VCaP (cell line): ENCODE data around the gene CNFN.

Source experiments
- H3K27ac ChIP-seq: fragments of 450-650 bp; 2 replicates; pipeline ENCODE4 v1.5.1; 2017
- CTCF ChIP-seq: fragments of 450-650 bp; conservative IDR thresholded peaks from 2 replicates; pipeline ENCODE4 v1.5.1; 2017; ENCODE audit warnings: mild to moderate bottlenecking, moderate library complexity

The CNFN gene

GRCh38 chr19:42355896-42356295, 34.2 kb downstream of the CNFN start:
- no peak overlapping the region for H3K27ac ChIP-seq
- no peak for TF ChIP-seq CTCF

GRCh38 chr19:42353341-42354015, 36.6 kb downstream of the CNFN start:
- H3K27ac ChIP-seq, result no peak overlapping the region
- TF ChIP-seq CTCF, result no peak

GRCh38 chr19:42352301-42353259, 37.5 kb downstream of the CNFN start:
- no peak overlapping the region for H3K27ac ChIP-seq
- TF ChIP-seq CTCF, result no peak

- no peak for TF ChIP-seq CTCF
- no peak overlapping the region for H3K27ac ChIP-seq
Measured at GRCh38 chr19:42351079-42351735, 38.9 kb downstream of the CNFN start.

GRCh38 chr19:42350417-42350816, 39.7 kb downstream of the CNFN start:
- no peak overlapping the region for H3K27ac ChIP-seq

GRCh38 chr19:42349378-42350107, 40.6 kb downstream of the CNFN start:
- no peak overlapping the region for H3K27ac ChIP-seq
- TF ChIP-seq CTCF, result no peak

More at GRCh38 chr19:42350417-42350816, 39.7 kb downstream of the CNFN start:
- TF ChIP-seq CTCF, result no peak
